GM21528 (cell line): ENCODE measurements around the gene CYB5D1.

ENCODE experiments used
- ATAC-seq: cut with Tn5 transposase; IDR thresholded peaks from one replicate; pipeline ENCODE4 v1.9.1; 2021; ENCODE audit warnings: mild to moderate bottlenecking, moderate library complexity; ENCODE audit not compliant: unreplicated experiment, low FRiP score

The CYB5D1 gene

GRCh38 chr17:7883781-7884386 is 26.1 kb downstream of the CYB5D1 start:
- ATAC-seq: no peak

- ATAC-seq: no peak
Observed at GRCh38 chr17:7884581-7885366, 27.0 kb downstream of the CYB5D1 start.

- ATAC-seq: no peak
Observed at GRCh38 chr17:7885367-7886226, 27.8 kb downstream of the CYB5D1 start.

- no peak for ATAC-seq
Observed at GRCh38 chr17:7886227-7887037, 28.6 kb downstream of the CYB5D1 start.

GRCh38 chr17:7887038-7887481 is 29.3 kb downstream of the CYB5D1 start:
- ATAC-seq: peak; percentile 1

- peak; percentile 58 for ATAC-seq
Observed at GRCh38 chr17:7887482-7888183, 29.8 kb downstream of the CYB5D1 start.

GRCh38 chr17:7888184-7888920 is 30.5 kb downstream of the CYB5D1 start, which contains the start of gene CHD3:
Gene CHD3 (plus strand): TSS chr17:7888789. CDS start chr17:7889001, 212 bp downstream.
- no peak for ATAC-seq

- ATAC-seq: no peak
Observed at GRCh38 chr17:7889166-7889955, 31.6 kb downstream of the CYB5D1 start.

GRCh38 chr17:7893187-7893880 is 35.5 kb downstream of the CYB5D1 start:
- no peak for ATAC-seq

GRCh38 chr17:7894226-7894625 is 36.4 kb downstream of the CYB5D1 start:
- no peak for ATAC-seq

GRCh38 chr17:7894866-7895265 is 37.1 kb downstream of the CYB5D1 start:
- no peak for ATAC-seq

GRCh38 chr17:7897090-7897489 is 39.3 kb downstream of the CYB5D1 start:
- no peak for ATAC-seq

GRCh38 chr17:7897773-7898172 is 40.0 kb downstream of the CYB5D1 start:
- ATAC-seq: no peak

GRCh38 chr17:7903154-7904103 is 45.6 kb downstream of the CYB5D1 start:
- no peak for ATAC-seq

- ATAC-seq: no peak
Observed at GRCh38 chr17:7909089-7909488, 51.3 kb downstream of the CYB5D1 start.

- no peak for ATAC-seq
Observed at GRCh38 chr17:7910281-7910680, 52.5 kb downstream of the CYB5D1 start.
